Measurements from ENCODE around the gene NOS1.
A peak's percentile ranks its signal among the peaks of the same experiment; 100 is the strongest.
"Not testable (repeated sequence)": the region's sequence is repeated elsewhere in the genome, so short reads cannot be mapped to it uniquely, and the experiment has no call there.

Gene NOS1

DNA sequence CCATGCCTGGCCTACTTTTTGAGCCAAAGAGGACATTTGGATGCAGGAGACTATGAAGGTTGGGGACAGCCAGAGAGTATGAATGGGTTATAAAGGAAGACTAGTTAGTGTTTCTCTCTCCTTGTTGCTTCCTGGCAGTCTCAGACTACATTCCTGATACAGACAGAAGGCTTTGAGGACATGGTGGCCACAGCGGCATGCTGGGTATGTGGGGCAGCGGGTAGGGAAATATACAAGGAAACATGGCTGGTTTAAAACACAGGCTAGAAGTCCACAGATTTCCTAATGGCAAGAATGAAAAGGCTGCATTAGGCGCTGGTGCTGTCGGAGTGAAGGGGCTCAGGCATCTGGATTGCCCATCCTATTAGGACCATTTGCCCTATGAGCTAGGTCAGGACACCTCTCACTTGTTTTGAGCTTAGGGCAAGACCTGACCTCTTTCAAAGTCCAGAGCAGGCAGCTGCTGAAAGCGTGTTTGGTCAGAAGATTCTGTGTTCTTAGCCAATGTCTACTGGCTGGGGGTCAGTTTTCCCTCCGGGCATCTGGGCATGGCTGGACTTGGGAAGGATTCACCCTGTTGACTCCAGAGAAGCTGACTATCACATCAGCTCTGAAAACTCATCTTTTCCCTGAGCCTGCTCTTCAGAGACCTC is 151.0 kb downstream of the NOS1 start:
- DNase-seq (ENCODE audit: low read depth in 2 of 2), result no peak

DNA sequence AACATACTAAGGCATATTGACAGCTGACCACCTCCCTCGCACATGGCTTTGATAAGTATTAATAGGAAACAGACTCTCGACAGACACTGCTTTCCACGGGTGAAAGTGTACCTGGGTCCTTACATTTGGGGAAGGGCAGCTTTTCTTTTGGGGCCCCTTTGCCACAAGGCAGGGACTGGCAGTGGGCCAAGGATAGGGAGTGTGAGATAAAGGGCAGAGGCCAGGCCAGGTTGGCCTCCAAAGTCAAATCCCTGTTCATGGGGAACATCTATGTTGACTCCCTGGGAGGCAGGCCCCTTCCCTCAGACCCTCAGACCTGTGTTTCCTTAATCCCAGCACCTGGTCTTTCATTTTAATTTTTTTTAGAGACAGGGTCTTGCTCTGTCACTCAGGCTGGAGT is 151.8 kb downstream of the NOS1 start:
- DNase-seq (ENCODE audit: low read depth in 2 of 2), result no peak

GRCh38 chr12:117208811-117209455 is 152.5 kb downstream of the NOS1 start:
- DNase-seq (ENCODE audit: low read depth in 2 of 2), result no peak

DNA sequence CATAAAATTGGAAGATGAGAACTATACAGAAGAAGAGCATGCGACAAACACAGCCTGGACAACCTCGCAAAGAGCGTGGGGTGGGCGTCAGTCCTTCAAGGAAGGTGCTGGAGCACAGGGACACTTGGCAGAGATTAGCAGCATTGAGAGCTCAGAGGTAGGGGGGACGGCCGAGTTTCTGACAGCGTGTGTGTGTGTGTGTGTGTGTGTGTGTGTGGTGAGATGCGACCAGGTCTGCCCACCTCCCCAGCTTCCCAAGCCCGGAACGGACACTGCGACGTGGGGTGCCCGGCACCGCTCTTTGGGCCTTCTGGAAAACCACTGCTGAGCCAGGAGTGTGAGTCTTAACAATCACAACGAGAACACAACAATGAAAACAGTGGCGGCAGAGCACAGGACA is 153.2 kb downstream of the NOS1 start:
- DNase-seq (ENCODE audit: low read depth in 2 of 2), result no peak

GRCh38 chr12:117207675-117208074 is 153.8 kb downstream of the NOS1 start:
- DNase-seq (ENCODE audit: low read depth in 2 of 2), result no peak

DNA sequence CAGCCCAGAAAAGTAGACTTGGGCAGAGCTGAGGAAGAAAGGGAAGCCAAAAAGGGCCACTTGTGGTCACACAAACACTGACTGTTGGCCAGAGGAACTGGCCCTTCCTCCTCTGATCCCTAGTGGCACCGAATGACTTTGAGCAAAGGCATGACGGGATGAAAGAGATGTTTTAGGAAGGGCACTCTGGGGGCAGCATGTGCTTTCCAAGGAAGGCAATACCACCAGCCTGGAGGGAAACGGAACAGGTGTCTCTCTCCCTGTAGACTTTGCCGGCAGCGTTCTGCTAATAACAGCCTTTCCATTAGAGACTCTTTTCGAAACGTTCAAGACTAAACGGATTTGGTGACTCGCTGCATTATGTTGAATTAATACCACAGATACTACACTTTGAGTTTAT is 158.9 kb downstream of the NOS1 start:
- DNase-seq (ENCODE audit: low read depth in 2 of 2), result no peak

- DNase-seq (ENCODE audit: low read depth in 2 of 2), result no peak
These were observed 159.4 kb downstream of the NOS1 start for GRCh38 chr12:117202033-117202432.

DNA sequence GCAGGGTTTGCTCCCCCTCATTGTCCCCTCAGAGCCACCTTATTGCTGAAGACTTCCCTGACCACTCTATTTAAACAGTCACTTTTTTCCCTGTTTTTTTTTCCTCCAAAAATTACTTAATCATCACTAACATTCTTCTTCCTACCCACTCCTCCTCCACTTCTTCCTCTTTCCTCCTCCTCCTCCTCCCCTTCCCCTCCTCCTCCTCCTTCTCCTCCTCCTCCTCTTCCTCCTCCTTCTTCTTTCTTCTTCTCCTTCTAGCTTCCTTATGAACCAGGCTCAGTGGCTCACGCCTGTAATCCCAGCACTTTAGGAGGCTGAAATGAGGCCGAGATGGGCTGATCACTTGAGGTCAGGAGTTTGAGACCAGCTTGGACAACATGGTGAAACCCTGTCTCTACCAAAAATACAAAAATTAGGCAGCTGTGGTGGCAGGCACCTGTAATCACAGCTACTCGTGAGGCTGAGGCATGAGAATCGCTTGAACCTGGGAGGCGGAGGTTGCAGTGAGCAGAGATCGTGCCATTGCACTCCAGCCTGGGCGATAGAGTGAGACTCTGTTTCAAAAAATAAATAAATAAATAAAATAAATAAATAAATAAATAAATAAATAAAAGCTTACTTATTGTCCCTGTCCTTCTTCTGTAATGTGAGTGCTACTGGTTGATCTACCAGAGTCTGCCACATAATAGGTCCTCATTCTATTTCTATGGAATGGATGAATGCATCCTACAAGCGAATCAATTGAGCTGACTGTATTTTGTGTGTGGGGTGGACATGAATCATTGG is 161.3 kb downstream of the NOS1 start:
- DNase-seq (ENCODE audit: low read depth in 2 of 2), result not testable (repeated sequence)

DNA sequence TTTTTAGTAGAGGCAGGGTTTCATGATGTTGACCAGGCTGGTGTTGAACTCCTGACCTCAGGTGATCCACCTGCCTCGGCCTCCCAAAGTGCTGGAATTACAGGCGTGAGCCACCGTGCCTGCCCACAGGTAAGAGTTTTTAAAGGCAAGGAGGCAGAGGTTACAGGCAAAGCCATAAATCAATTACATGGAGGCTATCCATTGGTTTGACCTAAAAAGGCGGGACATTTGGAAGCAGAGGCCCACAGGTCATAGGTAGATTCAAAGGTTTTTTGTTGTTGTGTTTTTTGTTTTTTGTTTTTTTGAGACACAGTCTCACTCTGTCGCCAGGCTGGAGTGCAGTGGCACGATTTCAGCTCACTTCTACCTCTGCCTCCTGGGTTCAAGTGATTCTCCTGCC is 165.1 kb downstream of the NOS1 start:
- DNase-seq (ENCODE audit: low read depth in 2 of 2), result not testable (repeated sequence)

DNA sequence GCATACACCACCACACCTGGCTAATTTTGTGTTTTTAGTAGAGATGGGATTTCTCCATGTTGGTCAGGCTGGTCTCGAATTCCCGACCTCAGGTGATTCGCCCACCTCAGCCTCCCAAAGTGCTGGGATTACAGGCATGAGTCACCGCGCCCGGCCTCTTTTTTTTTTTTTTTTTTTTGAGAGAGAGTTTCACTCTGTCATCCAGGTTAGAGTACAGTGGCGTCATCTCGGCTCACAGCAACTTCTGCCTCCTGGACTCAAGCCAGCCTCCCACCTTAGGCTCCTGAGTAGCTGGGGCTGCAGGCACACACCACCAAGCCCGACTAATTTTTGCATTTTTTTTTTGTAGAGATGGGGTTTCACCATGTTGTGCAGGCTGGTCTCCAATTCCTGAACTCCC is 166.4 kb downstream of the NOS1 start:
- not testable (repeated sequence) for DNase-seq (ENCODE audit: low read depth in 2 of 2)

- no peak for DNase-seq (ENCODE audit: low read depth in 2 of 2)
These were observed 167.5 kb downstream of the NOS1 start for GRCh38 chr12:117193903-117194302.

DNA sequence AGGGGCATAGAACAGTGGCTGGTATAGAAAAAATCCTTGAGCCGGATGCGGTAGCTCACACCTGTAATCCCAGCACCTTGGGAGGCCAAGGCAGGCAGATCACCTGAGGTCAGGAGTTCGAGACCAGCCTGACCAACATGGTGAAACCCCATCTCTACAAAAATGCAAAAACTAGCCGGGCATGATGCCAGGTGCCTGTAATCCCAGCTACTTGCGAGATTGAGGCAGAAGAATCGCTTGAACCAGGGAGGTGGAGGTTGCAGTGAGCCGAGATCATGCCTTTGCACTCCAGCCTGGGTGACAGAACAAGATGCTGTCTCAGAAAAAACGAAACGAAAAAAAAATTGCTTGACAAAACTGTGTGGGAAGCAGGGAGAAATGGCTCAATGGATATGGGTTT is 168.8 kb downstream of the NOS1 start:
- DNase-seq (ENCODE audit: low read depth in 2 of 2), result not testable (repeated sequence)

- DNase-seq (ENCODE audit: low read depth in 2 of 2), result no peak
These were observed 169.4 kb downstream of the NOS1 start for GRCh38 chr12:117192057-117192456.

DNA sequence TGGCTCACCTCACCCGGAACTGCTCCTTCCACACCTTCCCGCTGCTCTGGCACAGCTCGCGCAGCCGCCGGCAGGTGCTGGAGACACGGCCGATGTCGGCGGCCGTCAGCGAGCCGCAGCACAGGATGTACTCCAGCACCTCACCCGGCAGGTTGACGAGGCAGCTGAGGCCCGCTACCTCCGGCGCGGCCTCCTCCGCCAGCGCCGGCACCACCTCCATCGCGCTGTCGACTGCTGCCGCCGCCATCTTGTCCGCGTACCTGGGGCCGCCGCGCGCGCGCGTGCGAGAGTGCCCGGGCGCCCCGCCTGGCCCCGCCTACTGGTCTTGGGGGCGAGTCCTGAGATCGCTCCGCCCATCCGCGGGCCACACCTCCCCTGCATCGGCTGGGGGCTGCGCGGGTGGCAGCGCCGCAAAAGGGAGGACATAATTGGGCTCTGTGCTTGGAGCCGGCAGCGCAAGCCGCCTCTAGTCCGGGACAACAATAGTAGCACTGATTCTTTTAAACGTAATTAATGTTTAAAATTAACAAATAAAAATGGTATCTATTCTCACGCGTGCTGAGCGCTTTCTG is 171.1 kb downstream of the NOS1 start, which contains the start of gene FBXO21:
Gene FBXO21, minus strand, starts transcription at position 261 of the 572 bp plus-strand sequence. Its CDS starts 14 bp downstream, at position 247.
- DNase-seq (ENCODE audit: low read depth in 2 of 2), result peak; percentile 90 to 91

DNA sequence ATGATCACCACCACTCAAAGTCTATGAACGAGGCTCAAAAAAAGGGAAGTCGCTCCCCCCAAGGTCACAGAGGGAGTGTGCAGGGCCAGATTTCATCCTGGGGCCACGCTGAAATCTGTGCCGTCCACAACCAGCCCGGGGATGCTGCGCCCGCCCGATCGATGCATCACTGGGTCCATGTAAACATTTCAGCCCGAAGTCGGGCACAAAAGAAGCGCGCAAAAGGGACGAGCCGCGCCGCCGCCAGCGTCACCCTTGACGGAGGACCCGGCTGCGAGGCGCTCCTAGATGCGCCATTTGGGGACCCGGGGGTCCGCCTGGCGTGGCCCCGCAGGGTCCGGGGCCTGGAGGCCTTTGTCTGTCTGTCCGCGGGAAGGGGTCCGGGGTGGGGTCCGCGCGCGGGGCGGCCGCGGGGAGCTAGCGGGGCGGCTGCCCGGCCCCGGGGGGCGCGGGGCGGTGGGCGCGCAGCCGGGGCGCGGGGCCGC is 171.7 kb downstream of the NOS1 start:
- DNase-seq (ENCODE audit: low read depth in 2 of 2), result peak; percentile 4 to 14

DNA sequence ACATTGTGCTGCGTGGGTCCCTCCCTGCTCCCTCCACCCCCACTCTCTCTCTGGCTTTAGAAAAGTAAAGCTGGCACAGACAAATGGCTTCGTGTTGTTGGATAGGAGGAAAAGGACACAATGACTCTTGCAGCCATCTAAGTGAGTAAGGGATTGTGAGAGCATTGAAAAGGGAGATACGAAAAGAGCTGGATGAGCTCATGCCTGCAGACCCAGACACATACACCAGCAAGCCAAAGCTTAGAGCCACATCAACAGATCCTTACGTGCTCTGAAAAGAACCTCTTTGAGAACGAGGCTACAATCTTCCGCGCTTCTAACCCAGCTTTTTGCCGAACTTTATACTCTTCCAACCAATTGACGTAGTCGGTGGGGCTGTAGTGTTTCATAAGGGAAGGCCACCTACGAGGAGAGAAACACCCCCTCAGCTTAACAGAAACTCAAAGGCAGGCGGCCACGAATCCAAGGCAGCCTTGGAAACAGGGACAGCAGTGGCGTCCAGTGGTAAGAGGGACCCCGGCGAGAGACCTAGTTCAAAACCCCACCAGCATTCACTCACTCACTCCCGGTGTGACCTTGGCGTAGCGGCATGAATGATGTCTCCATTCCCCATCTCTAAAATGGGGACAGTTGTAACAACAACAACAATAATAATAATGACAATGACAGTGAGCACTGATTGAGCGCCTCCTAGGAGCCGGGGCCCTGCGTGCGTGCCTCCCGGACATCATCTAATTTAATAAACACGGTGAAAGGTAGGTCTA is 172.3 kb downstream of the NOS1 start:
- no peak for DNase-seq (ENCODE audit: low read depth in 2 of 2)

GRCh38 chr12:117188121-117188665 is 173.2 kb downstream of the NOS1 start:
- DNase-seq (ENCODE audit: low read depth in 2 of 2), result no peak

DNA sequence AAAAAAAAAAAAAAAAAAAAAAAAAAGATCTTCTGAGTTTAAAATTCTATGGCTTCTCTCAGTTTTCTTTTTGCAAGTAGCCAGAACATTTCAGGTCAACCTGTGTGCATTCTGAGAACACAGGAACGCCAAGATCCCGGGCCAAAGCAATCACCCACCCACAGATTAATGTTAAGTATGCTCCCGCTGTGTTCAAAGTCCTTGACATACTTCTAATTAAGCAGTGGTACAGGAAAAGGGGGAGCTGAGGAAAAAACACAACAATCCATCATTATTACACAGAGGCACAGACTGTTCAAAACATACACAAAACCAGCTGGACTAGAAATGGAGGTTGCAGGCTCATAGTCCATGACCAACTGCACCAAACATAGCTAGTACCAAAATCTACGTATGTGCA is 174.0 kb downstream of the NOS1 start:
- no peak for DNase-seq (ENCODE audit: low read depth in 2 of 2)

DNA sequence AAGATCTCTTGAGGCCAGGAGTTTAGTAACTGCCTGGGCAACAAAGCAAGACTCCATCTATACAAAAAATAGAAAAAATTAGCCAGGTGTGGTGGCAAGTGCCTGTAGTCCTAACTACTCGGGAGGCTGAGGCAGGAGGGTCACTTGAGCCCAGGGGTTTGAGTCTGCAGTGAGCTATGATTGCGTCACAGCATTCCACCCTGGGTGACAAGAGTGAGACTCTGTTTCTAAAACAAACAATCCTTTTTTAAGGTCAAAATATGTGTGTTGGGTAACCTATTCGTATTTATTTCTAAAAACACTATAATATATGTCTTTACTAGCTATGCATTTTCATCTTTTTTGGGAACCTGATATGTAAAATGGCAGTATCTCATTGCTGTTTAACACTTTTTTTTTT is 178.6 kb downstream of the NOS1 start:
- DNase-seq (ENCODE audit: low read depth in 2 of 2), result no peak

- DNase-seq (ENCODE audit: low read depth in 2 of 2), result not testable (repeated sequence)
These were observed 180.0 kb downstream of the NOS1 start for GRCh38 chr12:117181468-117181843.

DNA sequence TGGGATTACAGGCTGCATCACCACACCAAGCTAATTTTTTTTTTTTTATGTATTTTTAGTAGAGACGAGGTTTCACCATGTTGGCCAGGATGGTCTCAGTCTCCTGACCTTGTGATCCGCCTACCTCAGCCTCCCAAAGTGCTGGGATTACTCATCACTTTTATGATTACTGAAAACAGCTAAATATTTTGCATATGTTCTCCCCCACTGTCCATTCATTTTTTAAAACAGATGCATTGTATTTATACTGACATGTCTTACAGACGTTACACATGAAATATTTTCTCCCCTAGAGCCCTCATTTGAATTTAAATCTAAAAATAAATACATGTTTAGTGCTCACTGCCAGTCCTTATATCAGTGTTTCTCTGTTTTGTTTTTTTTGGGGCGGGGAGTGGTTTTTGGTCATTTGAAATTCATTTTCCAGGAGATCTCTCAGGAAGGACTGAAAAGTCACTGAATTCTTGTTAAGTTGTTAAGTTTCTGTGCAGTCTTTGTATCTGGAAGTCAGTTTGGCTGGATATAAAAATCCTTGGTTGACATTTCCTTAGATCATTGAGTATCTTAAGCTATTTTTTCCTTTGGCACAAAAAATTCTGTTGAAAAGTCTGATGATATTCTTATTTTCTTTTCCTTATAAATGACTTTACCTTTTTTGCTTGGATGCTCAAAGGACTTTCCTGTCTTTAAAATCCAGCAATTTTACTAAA is 180.5 kb downstream of the NOS1 start:
- DNase-seq (ENCODE audit: low read depth in 2 of 2), result no peak
